Skeletal muscle satellite cell (primary cell): ENCODE measurements around the gene MRPL17.
A peak's percentile ranks its signal among the peaks of the same experiment; 100 is the strongest.

Experiments
- H3K27me3 ChIP-seq: 2 replicates; pipeline ENCODE4 v1.7.0; 2013; ENCODE audit warnings: low read length; ENCODE audit not compliant: control insufficient read depth, insufficient read depth
- H3K36me3 ChIP-seq: 2 replicates; pipeline ENCODE4 v1.7.0; 2013; ENCODE audit warnings: mild to moderate bottlenecking, control low read depth, low read length; ENCODE audit not compliant: insufficient read depth
- H3K4me1 ChIP-seq: 2 replicates; pipeline ENCODE4 v1.7.0; 2013; ENCODE audit warnings: low read length; ENCODE audit not compliant: control insufficient read depth, insufficient read depth
- H3K4me2 ChIP-seq: 2 replicates; pipeline ENCODE4 v1.7.0; 2013; ENCODE audit warnings: mild to moderate bottlenecking, low read length
- H3K4me3 ChIP-seq: 2 replicates; pipeline ENCODE4 v1.7.0; 2013; ENCODE audit warnings: low read length
- H3K9ac ChIP-seq: 2 replicates; pipeline ENCODE4 v1.7.0; 2013; ENCODE audit warnings: mild to moderate bottlenecking, low read depth, low read length, moderate library complexity
- H3K9me3 ChIP-seq: replicated peaks from 2 replicates; pipeline ENCODE4 v1.7.0; 2013; ENCODE audit warnings: mild to moderate bottlenecking, control low read depth, low read length

Gene MRPL17

DNA sequence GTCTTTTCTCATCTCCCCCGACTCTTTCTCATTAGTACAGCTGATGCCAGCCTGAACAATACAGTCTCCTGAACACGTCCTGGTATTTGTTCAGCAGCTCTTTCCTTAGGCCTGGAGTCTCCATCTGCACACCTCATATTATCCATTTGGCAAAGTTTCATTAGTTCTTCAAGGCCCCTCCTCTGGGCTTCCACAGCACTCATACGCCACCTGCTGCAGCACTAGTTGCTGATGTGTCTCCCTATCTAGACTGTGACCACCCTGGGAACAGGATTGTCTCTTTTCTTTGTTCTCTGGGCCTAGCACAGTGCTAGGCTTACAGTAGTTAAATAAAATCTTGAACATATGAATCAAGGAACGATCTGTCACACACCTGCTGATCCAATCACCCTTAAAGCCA is 44.7 kb downstream of the MRPL17 start:
- Histone ChIP-seq H3K4me3 (no peak overlapping the region), H3K4me2 (no peak overlapping the region), H3K9ac (no peak overlapping the region), H3K36me3 (no peaks in the 10 kb centered on the region), H3K27me3 (peaks cover 9% of the 10 kb centered on the region), H3K4me1 (peaks cover 23% of the 10 kb centered on the region), H3K9me3 (no peaks in the 10 kb centered on the region)

DNA sequence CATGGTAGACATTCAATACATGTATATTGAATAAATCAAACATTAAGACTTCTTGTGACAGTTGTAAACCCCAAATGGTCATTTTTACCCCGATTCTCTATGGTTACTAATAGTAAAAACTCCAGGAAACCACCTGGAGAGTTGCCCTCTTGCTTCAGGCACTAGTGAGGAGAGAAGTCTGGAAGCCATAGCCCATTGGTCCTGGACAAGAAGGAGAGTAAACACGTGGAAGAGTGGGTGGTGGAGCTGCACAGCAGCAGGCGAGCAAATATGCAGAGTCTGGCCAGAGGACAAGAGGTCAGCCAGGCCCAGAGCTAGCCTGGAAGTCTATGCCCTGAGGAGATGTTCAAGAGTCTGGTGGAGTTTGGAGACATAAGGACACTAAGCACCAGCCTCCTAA is 45.3 kb downstream of the MRPL17 start:
- Histone ChIP-seq H3K4me1 (peaks cover 23% of the 10 kb centered on the region), H3K27me3 (peaks cover 4% of the 10 kb centered on the region), H3K36me3 (no peaks in the 10 kb centered on the region), H3K4me3 (no peak overlapping the region), H3K9me3 (no peaks in the 10 kb centered on the region), H3K4me2 (peak overlapping the region; percentile 8), H3K9ac (no peak overlapping the region)

DNA sequence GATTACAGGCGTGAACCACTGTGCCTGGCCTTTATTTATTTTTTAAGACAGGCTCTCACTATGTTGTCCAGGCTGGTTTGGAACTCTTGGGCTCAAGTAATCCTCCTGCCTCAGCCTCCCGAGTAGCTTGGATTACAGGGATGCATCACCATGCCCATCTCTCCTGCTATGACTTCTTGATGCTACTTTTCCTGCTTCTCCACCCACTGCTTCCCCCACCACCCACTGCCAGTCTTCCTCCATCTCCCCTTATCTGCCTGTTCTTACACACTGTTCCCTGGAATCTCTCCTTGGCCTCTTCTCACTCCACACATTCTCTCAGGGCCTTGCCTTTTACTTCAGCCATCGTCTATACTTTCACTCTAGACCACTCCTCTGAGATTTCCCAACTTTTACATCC is 46.7 kb downstream of the MRPL17 start:
- no peaks in the 10 kb centered on the region for H3K9me3 ChIP-seq
- peaks cover 23% of the 10 kb centered on the region for H3K4me1 ChIP-seq
- no peaks in the 10 kb centered on the region for H3K36me3 ChIP-seq

DNA sequence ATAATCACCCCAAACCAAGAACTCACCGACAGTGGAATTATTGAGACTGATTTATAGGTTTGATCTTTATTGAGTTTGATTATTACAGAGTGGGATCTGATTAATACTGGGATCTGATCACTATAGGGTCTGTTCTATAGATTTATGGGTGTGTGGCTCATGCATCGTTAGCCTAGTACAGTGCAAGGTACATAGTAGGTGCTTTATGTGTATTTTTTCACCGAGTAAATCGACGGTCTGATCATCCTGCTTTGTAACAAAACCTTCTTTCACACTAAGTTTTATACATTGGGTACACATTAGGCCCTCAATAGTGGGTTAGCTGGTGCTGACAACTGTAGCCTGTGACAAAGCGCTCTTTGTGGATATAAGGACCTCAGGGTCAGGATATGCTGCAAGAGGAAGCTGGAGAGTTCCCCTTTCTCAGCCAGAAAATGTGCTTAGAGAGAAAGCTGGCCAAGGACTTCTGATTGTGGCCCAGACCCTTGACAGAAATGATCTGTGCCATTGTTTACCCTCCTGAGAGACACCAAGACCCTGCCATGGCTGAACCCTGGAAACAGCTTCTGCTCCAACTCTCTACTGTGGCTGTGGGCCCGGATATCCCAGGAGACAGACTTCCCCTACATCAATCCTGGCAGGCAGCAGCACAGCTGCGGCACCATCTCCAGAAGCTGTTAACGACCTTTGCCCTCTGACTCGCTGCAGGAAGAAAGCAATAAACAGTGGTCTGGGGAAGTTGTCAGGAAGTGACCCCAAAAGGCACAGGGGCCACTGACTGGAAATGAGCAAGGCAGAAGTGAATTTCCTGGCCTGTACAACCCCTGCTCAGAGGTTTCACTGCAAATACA is 47.8 kb downstream of the MRPL17 start:
- H3K4me3 ChIP-seq, result no peak overlapping the region
- H3K4me1 ChIP-seq, result peaks cover 23% of the 10 kb centered on the region
- no peaks in the 10 kb centered on the region for H3K36me3 ChIP-seq
- no peaks in the 10 kb centered on the region for H3K27me3 ChIP-seq
- H3K9ac ChIP-seq, result peak overlapping the region; percentile 4
- no peaks in the 10 kb centered on the region for H3K9me3 ChIP-seq
- peak overlapping the region; percentile 40 for H3K4me2 ChIP-seq

More for the DNA sequence above, 46.7 kb downstream of the MRPL17 start:
- H3K9ac ChIP-seq, result no peak overlapping the region
- H3K27me3 ChIP-seq, result no peaks in the 10 kb centered on the region
- no peak overlapping the region for H3K4me3 ChIP-seq
- no peak overlapping the region for H3K4me2 ChIP-seq

DNA sequence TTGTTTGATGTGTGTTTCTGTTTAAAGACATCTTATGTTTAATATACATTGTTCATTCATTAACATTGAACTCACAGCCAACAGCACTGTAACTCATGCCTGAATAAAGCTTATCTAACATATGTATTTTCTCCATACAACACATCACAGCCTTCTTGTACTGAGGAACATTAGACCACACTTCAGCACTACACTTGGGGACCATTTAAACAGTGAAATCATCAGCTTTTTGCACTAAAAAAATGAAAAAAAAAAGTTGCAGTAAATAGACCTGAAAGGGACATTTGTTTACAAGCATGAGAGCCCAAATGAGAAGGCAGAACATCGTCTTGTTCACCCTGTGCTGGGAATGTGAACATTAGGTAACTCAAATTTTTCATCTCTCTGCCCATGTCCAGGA is 48.6 kb downstream of the MRPL17 start:
- Histone ChIP-seq H3K36me3 (no peaks in the 10 kb centered on the region), H3K4me2 (no peak overlapping the region), H3K4me1 (peaks cover 23% of the 10 kb centered on the region), H3K9ac (no peak overlapping the region), H3K9me3 (no peaks in the 10 kb centered on the region), H3K4me3 (no peak overlapping the region), H3K27me3 (no peaks in the 10 kb centered on the region)

DNA sequence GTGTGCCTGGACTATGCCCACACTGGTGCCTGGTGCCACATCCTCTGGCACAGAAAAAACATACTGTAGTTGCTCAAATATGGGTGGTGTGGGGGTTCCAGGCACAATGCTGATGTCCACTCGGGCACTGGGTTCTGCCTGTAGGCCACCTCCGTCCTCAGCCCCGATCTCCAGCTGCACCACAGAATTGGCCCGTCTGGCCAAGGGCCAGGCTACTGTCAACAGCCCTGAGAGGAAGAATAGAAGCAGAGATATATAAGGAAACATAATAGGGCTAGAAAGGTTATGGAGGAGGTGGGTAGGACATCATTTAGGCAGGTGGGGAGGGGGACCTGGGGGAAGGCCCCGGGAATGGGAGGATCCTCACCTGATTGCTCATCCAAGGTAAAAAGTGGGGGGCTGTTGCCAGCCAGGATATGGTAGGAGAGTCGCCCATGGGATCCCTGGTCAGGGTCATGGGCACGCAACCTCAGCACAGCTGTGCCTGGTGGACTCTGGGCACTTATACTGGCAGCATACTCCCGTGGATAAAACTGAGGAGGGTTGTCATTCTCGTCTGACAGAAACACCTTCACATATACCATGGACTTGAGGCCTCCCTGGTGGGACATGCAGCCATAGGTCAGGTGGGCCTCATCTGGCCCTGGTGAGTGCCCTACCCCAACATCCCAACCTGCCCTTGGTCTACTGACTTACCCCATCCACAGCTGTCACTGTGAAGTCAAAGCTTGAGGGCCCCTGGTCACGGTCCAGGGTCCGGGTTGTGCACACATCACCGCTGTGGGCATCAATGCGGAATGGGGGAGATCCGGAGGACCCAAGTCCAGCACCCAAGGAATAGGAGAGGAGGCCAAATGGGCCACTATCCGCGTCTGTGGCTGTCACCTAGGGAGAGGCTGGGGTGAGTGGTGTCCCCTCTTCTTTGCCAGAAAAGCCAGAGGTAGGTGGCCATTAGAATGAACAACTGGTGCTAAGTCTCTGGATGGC is 49.4 kb downstream of the MRPL17 start:
- Histone ChIP-seq H3K9ac (no peak overlapping the region), H3K36me3 (no peaks in the 10 kb centered on the region), H3K4me1 (peaks cover 23% of the 10 kb centered on the region), H3K27me3 (no peaks in the 10 kb centered on the region), H3K9me3 (no peaks in the 10 kb centered on the region), H3K4me3 (no peak overlapping the region), H3K4me2 (no peak overlapping the region)

DNA sequence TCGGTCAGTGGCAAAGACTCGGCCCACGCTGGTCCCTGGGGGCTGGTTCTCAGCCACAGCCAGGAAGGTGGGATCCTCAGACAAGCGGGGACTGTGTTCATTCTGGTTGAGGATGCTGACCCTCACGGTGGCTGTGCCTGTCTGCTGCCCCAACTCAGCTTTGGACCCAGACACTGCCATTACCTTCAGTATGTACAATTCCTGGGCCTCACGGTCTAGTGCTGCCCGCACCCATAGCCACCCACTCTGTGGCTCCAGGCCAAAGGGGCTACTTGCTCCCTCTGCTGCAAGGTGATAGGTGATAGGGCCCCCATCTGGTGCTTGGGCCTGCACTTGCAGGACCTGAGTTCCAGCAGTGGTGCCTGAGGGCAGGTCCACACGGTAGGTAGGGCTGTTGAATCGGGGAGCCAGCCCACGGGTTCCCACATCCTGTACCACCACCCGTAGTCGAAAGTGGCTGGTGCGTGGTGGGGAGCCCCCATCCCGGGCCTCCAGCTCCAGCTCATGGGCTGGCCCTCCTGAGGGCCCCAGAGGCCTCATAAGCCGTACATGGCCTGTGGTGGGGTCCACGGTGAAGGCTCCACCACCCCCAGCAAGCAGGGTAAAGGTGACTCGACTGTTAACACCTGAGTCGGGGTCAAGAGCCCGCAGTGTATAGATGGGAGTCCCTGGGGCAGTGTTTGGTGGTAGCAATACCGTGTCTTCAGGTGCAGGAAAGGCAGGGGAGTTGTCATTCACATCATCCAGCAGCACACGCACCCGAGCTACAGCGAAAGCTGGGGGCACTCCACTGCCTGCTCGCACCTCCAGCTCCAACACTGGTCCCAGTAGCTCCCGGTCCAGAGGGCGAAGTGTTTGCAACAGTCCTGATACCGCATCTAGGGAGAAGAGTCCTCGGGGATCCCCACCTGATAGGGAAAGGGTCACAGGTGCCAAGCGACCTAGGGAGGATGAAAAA is 50.7 kb downstream of the MRPL17 start:
- Histone ChIP-seq H3K9me3 (no peaks in the 10 kb centered on the region), H3K36me3 (no peaks in the 10 kb centered on the region), H3K4me2 (no peak overlapping the region), H3K9ac (no peak overlapping the region), H3K27me3 (no peaks in the 10 kb centered on the region), H3K4me3 (no peak overlapping the region), H3K4me1 (peaks cover 12% of the 10 kb centered on the region)

DNA sequence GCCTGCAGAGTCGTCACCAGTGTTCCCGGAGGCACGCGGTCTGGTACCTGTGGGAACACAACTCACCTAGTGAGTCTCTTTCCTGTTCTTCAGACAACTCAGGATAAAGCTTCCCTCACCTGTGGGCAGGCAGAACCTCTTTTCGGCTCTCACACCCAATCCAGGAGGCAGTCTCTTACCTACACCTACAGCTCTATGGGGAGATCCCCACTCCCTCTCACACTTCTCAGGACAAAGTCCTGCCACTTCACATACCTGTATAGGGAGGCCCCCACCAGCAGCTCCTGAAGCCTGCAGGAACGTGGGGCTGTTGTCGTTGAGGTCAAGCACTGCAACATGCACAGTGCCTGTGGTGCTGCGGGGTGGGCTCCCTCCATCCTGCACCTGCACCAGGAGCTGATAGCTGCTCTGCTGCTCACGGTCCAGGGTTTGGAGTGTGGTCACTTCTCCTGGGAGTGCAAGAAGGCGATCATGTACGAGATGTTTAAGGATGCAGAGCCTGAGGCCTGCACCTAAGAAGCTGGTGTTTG is 51.7 kb downstream of the MRPL17 start:
- Histone ChIP-seq H3K4me3 (no peak overlapping the region), H3K36me3 (no peaks in the 10 kb centered on the region), H3K27me3 (no peaks in the 10 kb centered on the region), H3K4me1 (peaks cover 10% of the 10 kb centered on the region), H3K9me3 (no peaks in the 10 kb centered on the region), H3K9ac (no peak overlapping the region), H3K4me2 (no peak overlapping the region)

DNA sequence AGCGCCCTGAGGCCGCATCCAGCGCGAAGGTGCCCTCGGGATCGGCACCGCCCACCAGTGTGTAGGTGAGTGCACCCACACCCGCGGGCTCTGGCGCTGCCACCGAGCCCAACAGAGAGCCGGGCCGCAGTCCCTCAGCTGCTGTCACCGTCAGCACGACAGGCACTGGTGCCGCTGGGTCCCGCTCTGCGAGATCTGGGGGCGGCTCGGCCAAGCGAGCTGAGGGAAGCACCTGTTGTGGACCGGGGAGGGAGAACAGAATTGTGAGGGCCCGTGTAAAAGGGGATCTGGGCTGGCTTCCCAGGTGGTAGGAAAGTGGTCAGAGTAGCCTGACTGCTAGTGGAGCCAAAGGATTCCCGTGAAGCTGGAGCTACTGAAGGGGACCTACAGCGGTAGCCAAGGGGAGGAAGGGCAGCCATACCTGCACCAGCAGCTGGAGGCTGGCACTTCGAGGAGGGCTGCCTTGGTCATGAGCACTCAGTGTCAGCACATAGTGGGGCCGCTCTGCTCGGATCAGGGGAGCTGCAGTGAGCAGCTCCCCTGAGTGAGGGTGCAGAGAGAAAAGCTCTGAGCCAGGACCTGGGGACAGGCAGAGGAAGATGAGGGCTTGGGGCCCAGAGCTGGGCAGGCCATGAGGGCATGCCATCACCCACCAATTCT is 52.4 kb downstream of the MRPL17 start:
- H3K36me3 ChIP-seq, result no peaks in the 10 kb centered on the region
- H3K4me1 ChIP-seq, result peaks cover 8% of the 10 kb centered on the region
- no peak overlapping the region for H3K9ac ChIP-seq
- H3K9me3 ChIP-seq, result no peaks in the 10 kb centered on the region
- no peak overlapping the region for H3K4me3 ChIP-seq
- H3K27me3 ChIP-seq, result peaks cover 2% of the 10 kb centered on the region
- no peak overlapping the region for H3K4me2 ChIP-seq
